H1 (cell line): ENCODE data around the gene PIGS. TPM values are rescaled to one million over a fixed set of nuclear protein-coding genes. Genes with fewer than 3 reads are reported as not detected.

Experiments
- BCL11A ChIP-seq, 2 experiments: IDR thresholded peaks; one replicate each; pipeline ENCODE4 v1.6.1; 2011; ENCODE audit warnings: low read depth in 2 of 2, low read length in 2 of 2, mild to moderate bottlenecking in 2 of 2
- CBX5 ChIP-seq: fragments of 300-800, 300-1000 bp; sonication (generic); IDR thresholded peaks from 2 replicates; pipeline ENCODE4 v1.7.1; 2016; ENCODE audit warnings: antibody characterized with exemption, low read length, low read depth
- CBX8 ChIP-seq: fragments of 300-800, 300-1000 bp; sonication (generic); IDR thresholded peaks from 2 replicates; pipeline ENCODE4 v1.7.1; 2016; ENCODE audit warnings: low read depth, low read length, borderline replicate concordance
- FOSL1 ChIP-seq: IDR thresholded peaks from 2 replicates; pipeline ENCODE4 v1.6.1; 2011; ENCODE audit warnings: mild to moderate bottlenecking, low read depth, low read length, moderate library complexity; ENCODE audit not compliant: insufficient read depth
- HDAC6 ChIP-seq: IDR thresholded peaks from one replicate; pipeline ENCODE4 v1.7.1; 2012; ENCODE audit warnings: low read depth, mild to moderate bottlenecking, inconsistent platforms, low read length, moderate library complexity
- JUN ChIP-seq: IDR thresholded peaks from 2 replicates; pipeline ENCODE4 v1.6.1; 2011; ENCODE audit warnings: low read depth, mild to moderate bottlenecking, improper control_type of control experiment, low read length
- SUZ12 ChIP-seq: fragments of 200-600 bp; sonication (generic); IDR thresholded peaks from 2 replicates; pipeline ENCODE4 v1.6.1; 2012; ENCODE audit warnings: mild to moderate bottlenecking, inconsistent platforms, low read length, moderate library complexity, mixed read lengths
- TAF7 ChIP-seq: optimal IDR thresholded peaks from 2 replicates; pipeline ENCODE3; 2011; ENCODE audit warnings: low read depth, mild to moderate bottlenecking, inconsistent platforms, low read length, moderate library complexity, borderline replicate concordance
- polyA plus RNA-seq, 7 experiments: library from polyadenylated mRNA; depleted of rRNA in 3 of 7; stranded (reverse) in 5 of 7; unstranded in 2 of 7; fragments of >200 nt in 5 of 7; fragments of 200-250 nt in 2 of 7; gene quantifications; 1 replicate in 5 of 7; 2 replicates in 1 of 7; 4 replicates in 1 of 7; pipeline versions ENCODE4 v1.2.1 to v1.2.3, GENCODE V29; 2011 to 2013; ENCODE audit warnings: missing spikeins in 2 of 7, mixed read lengths in 2 of 7
- total RNA-seq: library from RNA; stranded (reverse); fragmentation: NEBNext Ultra II Directional; extraction: Animal tissue kit (Norgen Biotek cat#: 25700); gene quantifications from 2 replicates; pipeline ENCODE4 v1.2.1, GENCODE V29; 2021

PIGS gene
- total and polyA plus RNA-seq, 2 of the 8 experiments (the other 6 are each of a cell fraction or from before 2014, with no cell fraction given) = 44.3 to 50.6 TPM

DNA sequence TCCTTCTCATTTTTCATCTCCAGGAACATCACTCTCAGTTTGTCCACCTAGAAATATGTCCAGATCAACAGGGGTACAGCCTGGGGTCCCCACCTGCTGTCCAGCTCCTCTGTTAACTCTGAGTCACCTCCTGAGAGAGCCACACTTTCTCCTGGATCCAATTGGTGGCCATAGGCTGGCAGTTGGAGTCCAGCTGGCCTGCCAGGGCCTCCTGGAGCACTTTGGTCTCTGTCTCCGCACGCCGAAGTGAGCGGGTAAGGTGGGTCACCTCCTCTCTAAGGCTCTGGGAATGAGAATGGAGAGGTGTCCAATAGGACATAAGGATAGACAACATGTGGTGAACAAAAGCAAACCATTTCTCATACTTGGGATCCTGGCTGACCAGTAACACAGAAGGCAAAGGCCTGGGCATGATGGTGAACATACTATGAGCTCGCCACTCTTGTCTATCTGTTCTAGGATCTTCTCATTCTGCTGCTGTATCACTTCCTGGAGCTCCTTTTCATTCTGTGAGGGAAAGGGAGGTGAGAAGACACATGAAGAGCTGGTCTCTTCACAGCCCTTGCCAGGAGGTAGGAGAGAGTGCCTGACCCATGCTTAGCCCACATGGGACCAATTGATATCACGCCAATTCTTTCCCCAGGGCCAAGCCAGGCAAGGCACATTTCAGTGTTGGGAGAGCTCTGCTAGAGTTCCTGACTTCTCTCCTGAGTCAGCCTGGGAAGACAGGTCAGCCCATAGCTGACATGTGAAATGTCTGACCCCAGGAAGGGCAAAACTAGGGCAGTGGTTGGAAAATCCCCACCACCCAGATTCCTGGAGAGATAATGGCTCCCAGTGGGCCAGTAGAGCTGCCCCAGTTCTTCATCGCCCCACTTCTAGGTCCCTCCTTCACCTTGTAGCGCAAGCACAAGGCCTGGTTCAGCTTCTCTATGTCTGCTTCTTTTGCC lies 7.2 kb upstream of the PIGS start (continued):
- TF ChIP-seq SUZ12 = no peak
- no peak for TF ChIP-seq JUN
- TF ChIP-seq CBX5 = no peak
- TF ChIP-seq CBX8 = no peak
- TF ChIP-seq TAF7 = no peak
- TF ChIP-seq BCL11A (IDR thresholded peaks at IDR 0.05; ENCODE audit: low read depth in 2 of 2, low read length in 2 of 2) = no peak
- no peak for TF ChIP-seq HDAC6
- no peak for TF ChIP-seq FOSL1
